Measurements from ENCODE around the gene ADAMTSL1.

The ADAMTSL1 gene

DNA sequence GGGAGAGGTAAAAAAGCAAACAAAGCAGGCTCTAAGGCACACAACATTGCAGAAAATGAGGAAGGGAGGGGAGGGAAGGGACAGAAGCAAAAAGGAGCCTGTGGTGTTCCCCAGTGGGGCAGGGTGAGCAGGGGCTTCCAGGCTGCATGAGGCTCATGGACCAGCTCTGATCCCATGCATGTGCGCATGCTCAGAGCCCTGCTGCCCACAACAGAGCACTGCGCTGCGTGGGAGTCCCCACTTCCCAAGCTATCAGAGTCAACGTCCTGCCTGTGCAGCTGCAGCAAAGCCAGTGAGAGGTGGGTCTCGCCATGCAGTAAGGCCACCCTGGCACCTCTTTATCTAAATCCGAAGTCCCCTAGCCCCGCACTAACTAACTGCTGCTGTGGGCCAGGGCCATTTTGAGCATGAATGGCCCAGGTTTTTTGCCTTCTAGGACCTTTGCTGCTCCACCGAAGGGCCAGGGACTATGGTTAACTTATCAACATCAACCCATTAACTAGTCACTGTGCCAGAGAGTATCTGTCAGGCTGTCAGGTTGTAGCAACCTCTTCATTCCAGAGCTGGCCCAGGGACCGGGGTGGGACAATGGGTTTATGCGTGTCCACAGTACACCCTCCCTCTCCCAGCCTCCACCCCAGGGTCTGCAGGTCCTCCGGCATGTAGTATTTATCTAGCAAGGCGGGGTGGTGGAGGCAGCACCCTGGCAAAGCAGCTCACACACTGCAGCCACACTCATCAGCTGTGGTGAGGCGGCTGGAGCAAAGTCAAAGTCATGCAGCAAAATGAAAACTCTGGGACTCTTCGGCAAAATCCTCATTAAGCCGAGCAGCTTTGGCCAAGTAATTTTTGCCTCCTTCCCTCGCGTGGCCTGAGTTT lies 435.4 kb downstream of the ADAMTSL1 start:
- TF ChIP-seq, protein P1, sequence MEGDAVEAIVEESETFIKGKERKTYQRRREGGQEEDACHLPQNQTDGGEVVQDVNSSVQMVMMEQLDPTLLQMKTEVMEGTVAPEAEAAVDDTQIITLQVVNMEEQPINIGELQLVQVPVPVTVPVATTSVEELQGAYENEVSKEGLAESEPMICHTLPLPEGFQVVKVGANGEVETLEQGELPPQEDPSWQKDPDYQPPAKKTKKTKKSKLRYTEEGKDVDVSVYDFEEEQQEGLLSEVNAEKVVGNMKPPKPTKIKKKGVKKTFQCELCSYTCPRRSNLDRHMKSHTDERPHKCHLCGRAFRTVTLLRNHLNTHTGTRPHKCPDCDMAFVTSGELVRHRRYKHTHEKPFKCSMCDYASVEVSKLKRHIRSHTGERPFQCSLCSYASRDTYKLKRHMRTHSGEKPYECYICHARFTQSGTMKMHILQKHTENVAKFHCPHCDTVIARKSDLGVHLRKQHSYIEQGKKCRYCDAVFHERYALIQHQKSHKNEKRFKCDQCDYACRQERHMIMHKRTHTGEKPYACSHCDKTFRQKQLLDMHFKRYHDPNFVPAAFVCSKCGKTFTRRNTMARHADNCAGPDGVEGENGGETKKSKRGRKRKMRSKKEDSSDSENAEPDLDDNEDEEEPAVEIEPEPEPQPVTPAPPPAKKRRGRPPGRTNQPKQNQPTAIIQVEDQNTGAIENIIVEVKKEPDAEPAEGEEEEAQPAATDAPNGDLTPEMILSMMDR (IDR thresholded peaks at IDR 0.05), result no peak

DNA sequence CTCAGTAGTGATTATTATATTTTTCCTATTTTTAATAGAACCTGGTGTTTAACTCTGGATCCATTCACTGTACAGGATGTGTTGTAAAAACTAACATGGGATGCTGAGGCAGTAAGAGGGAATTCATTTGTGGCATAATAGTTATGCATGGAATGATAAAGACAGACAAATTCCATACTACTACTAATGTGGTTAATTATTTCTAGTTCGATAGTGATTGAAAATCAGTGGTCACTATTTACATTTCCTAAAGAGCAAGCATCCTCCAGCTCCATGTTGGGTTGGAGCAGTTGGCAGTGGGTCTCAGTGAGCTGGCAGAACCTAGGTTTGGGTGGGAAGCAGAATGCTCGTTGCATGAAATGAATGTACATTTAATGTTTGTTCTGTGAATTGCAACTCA lies 436.5 kb downstream of the ADAMTSL1 start:
- TF ChIP-seq, protein P1 (IDR thresholded peaks at IDR 0.05), result no peak

DNA sequence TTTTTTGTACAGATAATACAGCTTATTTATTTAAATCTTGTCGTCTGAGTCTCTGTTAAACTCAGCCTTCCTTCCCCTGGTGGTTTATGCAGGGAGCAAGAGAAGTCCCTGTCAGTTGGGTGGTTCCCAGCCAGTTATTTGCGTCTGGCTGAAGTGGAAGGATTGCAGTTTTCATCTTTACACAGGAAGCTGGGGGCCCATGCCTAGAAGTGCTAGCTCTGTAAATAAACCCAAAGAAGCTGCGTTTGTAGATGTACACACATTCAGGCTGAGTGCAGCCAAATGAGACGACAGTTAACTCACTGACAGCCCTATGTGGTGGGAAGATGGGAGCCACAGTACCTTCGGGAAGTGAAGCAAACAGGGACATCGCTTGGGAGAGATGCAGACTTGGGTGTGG lies 437.0 kb downstream of the ADAMTSL1 start:
- TF ChIP-seq, protein P1 (IDR thresholded peaks at IDR 0.05), result no peak

DNA sequence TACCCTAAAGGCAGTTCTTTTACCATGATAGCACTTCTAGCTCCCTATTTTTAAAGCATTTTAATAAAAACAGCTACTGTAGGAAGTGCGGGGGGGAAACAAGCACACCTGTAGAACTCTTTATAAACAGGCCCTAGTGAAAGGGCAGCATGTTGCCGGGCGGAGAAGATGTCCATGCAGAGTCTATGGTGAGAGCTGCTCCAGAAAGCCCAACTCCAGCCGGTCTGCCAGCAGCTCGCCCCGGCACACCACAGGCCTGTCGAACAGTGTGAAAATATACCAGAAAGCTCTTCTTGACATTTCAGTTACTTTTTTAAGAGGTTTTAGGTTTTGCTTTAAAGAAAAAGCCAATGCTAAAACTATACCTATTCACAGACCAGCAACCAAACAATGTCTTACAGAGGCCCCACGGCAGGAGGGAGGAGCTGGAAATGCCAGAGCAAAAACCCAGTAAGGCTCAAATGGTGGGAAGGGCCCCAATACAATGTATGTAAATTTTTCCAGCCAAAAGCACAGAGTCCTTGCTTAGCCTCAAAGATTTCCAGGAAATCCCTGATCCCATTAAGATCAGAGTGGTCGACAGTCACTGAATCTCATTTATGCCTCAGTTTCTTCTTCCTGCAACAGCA lies 437.9 kb downstream of the ADAMTSL1 start:
- TF ChIP-seq, protein P1 (IDR thresholded peaks at IDR 0.05), result no peak

DNA sequence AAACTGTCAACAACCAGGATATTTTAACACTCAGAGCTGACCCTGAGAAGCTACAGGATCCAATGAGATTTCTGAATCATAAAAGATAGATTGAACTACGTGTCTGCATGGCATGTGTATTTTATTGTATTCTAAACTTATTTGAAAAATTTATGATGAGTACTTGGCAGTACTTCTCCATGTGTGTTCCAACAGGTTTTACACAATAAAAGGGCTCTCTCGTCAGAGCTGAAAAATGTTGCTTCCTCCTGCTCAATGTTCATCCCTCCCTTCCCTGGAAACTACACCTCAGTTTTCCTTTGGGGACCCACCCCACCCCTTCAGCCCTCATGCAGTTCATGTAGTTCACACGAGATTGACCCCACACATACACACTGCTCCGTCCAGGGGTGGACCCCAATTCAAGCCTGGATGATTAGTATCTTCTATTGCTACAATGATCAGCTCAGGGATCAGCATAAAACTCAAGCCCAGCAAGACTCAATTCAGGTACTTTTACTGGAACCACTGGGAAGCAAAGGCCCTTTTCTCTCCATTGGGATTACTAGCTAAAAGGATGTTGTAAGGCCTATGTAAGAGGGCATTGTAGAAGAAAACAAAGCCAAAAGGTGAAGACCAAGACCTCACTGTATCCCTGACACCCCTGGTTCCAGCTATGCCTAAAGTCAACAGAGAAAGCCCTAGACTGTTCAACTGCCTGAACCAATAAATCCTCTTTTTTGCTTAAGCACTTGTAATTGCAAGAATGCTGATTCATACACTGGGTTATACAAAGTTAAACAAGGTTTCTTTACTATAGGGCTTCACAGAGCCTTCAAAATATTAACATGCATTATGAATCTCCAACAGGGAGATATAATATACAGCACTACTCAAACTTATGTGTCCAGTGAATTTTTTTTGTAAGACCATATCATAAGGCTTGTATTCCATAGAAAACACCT lies 446.5 kb downstream of the ADAMTSL1 start:
- TF ChIP-seq, protein P1 (IDR thresholded peaks at IDR 0.05), result no peak

DNA sequence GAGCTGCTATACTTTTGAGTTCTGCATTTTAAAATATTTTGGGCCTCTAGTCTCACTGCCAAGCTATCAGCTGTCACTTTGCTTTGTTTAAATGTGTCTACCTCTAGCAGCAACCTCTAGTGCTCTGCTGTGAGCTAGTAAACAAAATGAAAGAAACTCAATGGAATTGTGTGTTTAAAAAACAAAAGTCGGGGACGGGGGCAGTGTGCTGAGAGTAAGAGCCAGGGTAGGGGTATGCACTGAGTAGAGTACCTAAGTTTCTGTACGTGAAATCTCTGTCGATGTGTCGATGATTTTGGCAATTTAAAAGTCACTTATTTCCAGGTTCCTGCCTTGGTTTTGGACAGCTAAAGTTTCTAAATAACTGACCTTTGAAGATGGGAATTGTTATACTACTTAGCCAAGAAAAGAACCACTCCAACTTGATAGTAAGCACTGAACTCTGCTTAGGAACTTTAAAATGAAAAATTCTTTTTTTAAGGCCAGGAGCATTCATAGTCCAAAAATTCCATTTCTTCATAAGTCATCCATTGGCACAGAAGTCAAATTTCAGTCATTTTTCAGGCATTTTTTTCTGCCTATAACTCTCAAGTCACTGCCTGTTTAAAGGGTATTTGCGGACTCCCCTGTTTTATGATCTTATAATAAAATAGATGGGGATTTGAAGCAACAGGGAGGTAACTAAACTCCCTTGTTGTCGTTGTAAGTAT lies 447.6 kb downstream of the ADAMTSL1 start:
- TF ChIP-seq, protein P1 (IDR thresholded peaks at IDR 0.05), result no peak

Measured in LNCAP (cell line).